ENCODE results near the gene ACTL10.

Gene ACTL10

GRCh38 chr20:33709398-33709797 is 42.7 kb downstream of the ACTL10 start:
- no peak for TF ChIP-seq CTCF (IDR thresholded peaks at IDR 0.05; ENCODE audit: insufficient read depth, low read length, poor library complexity, severe bottlenecking)
- no peak for DNase-seq (ENCODE audit: extremely low read depth, insufficient read length)
- H3K4me3 ChIP-seq (replicated peaks; ENCODE audit: low read depth, low read length) = no peak overlapping the region
- H3K27me3 ChIP-seq (replicated peaks; ENCODE audit: control insufficient read depth, insufficient read depth, low read length) = no peaks in the 10 kb centered on the region
- H3K36me3 ChIP-seq (ENCODE audit: control insufficient read depth, insufficient read depth, low read length) = peaks cover 4% of the 10 kb centered on the region

- TF ChIP-seq CTCF (IDR thresholded peaks at IDR 0.05; ENCODE audit: insufficient read depth, low read length, poor library complexity, severe bottlenecking) = no peak
- Histone ChIP-seq H3K27me3 (replicated peaks; ENCODE audit: control insufficient read depth, insufficient read depth, low read length) (no peaks in the 10 kb centered on the region), H3K36me3 (ENCODE audit: control insufficient read depth, insufficient read depth, low read length) (peaks cover 4% of the 10 kb centered on the region), H3K4me3 (replicated peaks; ENCODE audit: low read depth, low read length) (no peak overlapping the region)
- DNase-seq (ENCODE audit: extremely low read depth, insufficient read length) = no peak
Measured at GRCh38 chr20:33709905-33710541, 43.3 kb downstream of the ACTL10 start.

GRCh38 chr20:33710681-33711445 is 44.1 kb downstream of the ACTL10 start:
- Histone ChIP-seq H3K36me3 (ENCODE audit: control insufficient read depth, insufficient read depth, low read length) (peaks cover 4% of the 10 kb centered on the region), H3K4me3 (replicated peaks; ENCODE audit: low read depth, low read length) (no peak overlapping the region), H3K27me3 (replicated peaks; ENCODE audit: control insufficient read depth, insufficient read depth, low read length) (no peaks in the 10 kb centered on the region)
- DNase-seq (ENCODE audit: extremely low read depth, insufficient read length) = no peak
- TF ChIP-seq CTCF (IDR thresholded peaks at IDR 0.05; ENCODE audit: insufficient read depth, low read length, poor library complexity, severe bottlenecking) = no peak

DNA sequence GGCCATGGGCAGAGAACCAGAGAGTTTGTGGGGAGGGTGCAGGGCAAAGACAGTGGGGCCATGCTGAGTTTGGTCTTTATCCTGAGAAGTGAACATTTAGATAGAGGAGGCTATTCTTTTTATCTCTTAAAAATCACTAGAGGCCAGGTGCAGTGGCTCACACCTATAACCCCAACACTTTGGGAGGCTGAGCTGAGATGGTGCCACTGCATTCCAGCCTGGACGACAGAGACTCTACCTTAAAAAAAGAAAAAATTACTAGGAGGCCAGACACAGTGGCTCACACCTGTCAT is 44.6 kb downstream of the ACTL10 start:
- no peak for TF ChIP-seq CTCF (IDR thresholded peaks at IDR 0.05; ENCODE audit: insufficient read depth, low read length, poor library complexity, severe bottlenecking)
- Histone ChIP-seq H3K36me3 (ENCODE audit: control insufficient read depth, insufficient read depth, low read length) (peaks cover 4% of the 10 kb centered on the region), H3K4me3 (replicated peaks; ENCODE audit: low read depth, low read length) (no peak overlapping the region), H3K27me3 (replicated peaks; ENCODE audit: control insufficient read depth, insufficient read depth, low read length) (no peaks in the 10 kb centered on the region)
- DNase-seq (ENCODE audit: extremely low read depth, insufficient read length) = no peak

DNA sequence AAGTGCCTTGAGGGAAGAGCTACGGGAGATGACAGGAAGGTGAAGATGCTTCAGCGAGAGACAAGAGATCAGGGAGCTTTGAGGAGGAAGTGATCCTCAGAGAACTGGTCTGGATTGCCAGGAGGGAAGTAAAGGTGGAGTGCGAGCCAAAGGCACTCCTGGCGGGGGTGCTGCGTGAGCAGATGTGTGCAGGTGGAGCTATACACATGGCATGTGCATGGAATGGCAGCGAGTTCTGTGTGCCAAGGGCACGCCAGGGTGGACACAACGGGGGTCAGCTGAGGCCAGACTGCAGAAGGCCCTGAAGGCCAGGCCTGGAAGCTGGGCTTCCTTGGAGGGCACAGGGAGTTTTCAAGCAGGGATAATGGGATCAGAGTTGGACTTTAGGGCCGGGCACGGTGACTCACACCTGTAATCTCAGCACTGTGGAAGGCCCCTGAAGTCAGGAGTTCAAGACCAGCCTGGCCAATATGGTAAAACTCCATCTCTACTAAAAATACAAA is 47.2 kb downstream of the ACTL10 start:
- Histone ChIP-seq H3K4me3 (replicated peaks; ENCODE audit: low read depth, low read length) (no peak overlapping the region), H3K27me3 (replicated peaks; ENCODE audit: control insufficient read depth, insufficient read depth, low read length) (no peaks in the 10 kb centered on the region), H3K36me3 (ENCODE audit: control insufficient read depth, insufficient read depth, low read length) (no peaks in the 10 kb centered on the region; the same call in none of the 2 replicates)
- no peak for DNase-seq (ENCODE audit: extremely low read depth, insufficient read length)
- TF ChIP-seq CTCF (IDR thresholded peaks at IDR 0.05; ENCODE audit: insufficient read depth, low read length, poor library complexity, severe bottlenecking) = no peak
